Panc1 (cell line): ENCODE data around the gene CEMIP. TPM values are rescaled to one million over a fixed set of nuclear protein-coding genes. Genes with fewer than 3 reads are reported as not detected.
A peak's percentile ranks its signal among the peaks of the same experiment; 100 is the strongest.

Experiments
- ATAC-seq: fragments of 200-7000 bp; cut with Tn5 transposase; 2 replicates; pipeline ENCODE4 v1.9.1; 2020; ENCODE audit warnings: mild to moderate bottlenecking, moderate library complexity
- Bru-seq: library from RNA; stranded (reverse); fragments of 400-500 nt; gene quantifications from one replicate; lab custom pipeline; 2021; lab: Mats Ljungman, UMichigan
- BruChase-seq, 2 experiments: library from RNA; stranded (reverse); fragments of 400-500 nt; gene quantifications; one replicate each; lab custom pipeline; 2021; lab: Mats Ljungman, UMichigan
- BruUV-seq: library from RNA; stranded (reverse); fragments of 400-500 nt; replicated peaks from 2 replicates; lab custom pipeline; 2021; lab: Mats Ljungman, UMichigan
- CTCF ChIA-PET: fragments of 300-600 bp; sonication (Branson Sonifier 250); formaldehyde crosslinking; loops from one replicate; lab custom pipeline; 2022; ENCODE audit warnings: antibody characterized with exemption; lab: Charles Lee
- POLR2A ChIA-PET: fragments of 300-600 bp; sonication (Branson Sonifier 250); formaldehyde crosslinking; loops from one replicate; lab custom pipeline; 2022; ENCODE audit warnings: antibody characterized with exemption; lab: Charles Lee
- DNase-seq: peaks from one replicate; pipeline ENCODE4 v3.0.0-alpha.2; 2010; ENCODE audit warnings: low read depth, low spot score
- H3K27ac ChIP-seq: 2 replicates; pipeline ENCODE4 v1.5.1; 2011; ENCODE audit warnings: mild to moderate bottlenecking, low read length, inconsistent platforms
- H3K27me3 ChIP-seq: fragments of 200-500 bp; sonication (Bioruptor generic); 2 replicates; pipeline ENCODE4 v1.6.0; 2014; ENCODE audit warnings: low read length, inconsistent platforms; ENCODE audit not compliant: control insufficient read depth, insufficient read depth
- H3K36me3 ChIP-seq: fragments of 200-500 bp; sonication (Bioruptor generic); 2 replicates; pipeline ENCODE4 v1.5.1; 2014; ENCODE audit warnings: inconsistent platforms, mild to moderate bottlenecking, low read length, moderate library complexity; ENCODE audit not compliant: control insufficient read depth, insufficient read depth
- H3K4me1 ChIP-seq: 2 replicates; pipeline ENCODE4 v1.5.1; 2011; ENCODE audit warnings: inconsistent platforms, mild to moderate bottlenecking, low read length, moderate library complexity; ENCODE audit not compliant: control insufficient read depth, insufficient read depth
- H3K4me3 ChIP-seq, 2 experiments: 2 replicates each; pipeline ENCODE4 v1.5.1; 2011 to 2012; ENCODE audit warnings: low read depth in 2 of 2, low read length in 2 of 2, mild to moderate bottlenecking in 2 of 2, inconsistent platforms in 1 of 2, moderate library complexity in 1 of 2
- H3K9me3 ChIP-seq: fragments of 200-500 bp; sonication (Bioruptor generic); 2 replicates; pipeline ENCODE4 v1.5.1; 2014; ENCODE audit warnings: low read depth, mild to moderate bottlenecking, inconsistent platforms, low read length, moderate library complexity; ENCODE audit not compliant: control insufficient read depth, insufficient read depth
- POLR2AphosphoS5 ChIP-seq: IDR thresholded peaks from 2 replicates; pipeline ENCODE4 v1.6.1; 2012; ENCODE audit warnings: mild to moderate bottlenecking, low read depth, low read length, moderate library complexity
- SIN3A ChIP-seq: IDR thresholded peaks from 2 replicates; pipeline ENCODE4 v1.6.1; 2012; ENCODE audit warnings: low read depth, mild to moderate bottlenecking, low read length, moderate library complexity, borderline replicate concordance; ENCODE audit not compliant: insufficient read depth
- TCF7L2 ChIP-seq: IDR thresholded peaks from 2 replicates; pipeline ENCODE4 v1.6.1; 2011; ENCODE audit warnings: mild to moderate bottlenecking, low read depth, low read length, inconsistent platforms
- in situ Hi-C: cut with HindIII; loops from 2 replicates; pipeline ENCODE4 v1.10.0; 2016; ENCODE audit warnings: low sequenced_read_pairs, low pct_unique_long_range_greater_than_20kb
- intact Hi-C: fragments of 100-400 bp; cut with micrococcal nuclease; formaldehyde crosslinking; loops from one replicate; pipeline ENCODE4 v1.10.0; 2022; ENCODE audit not compliant: unreplicated experiment
- long read RNA-seq: library from polyadenylated mRNA; unstranded; transcript quantifications from one replicate; pipeline ENCODE4 v2.0.0, GENCODE V29; 2021; ENCODE audit not compliant: unreplicated experiment
- polyA plus RNA-seq: library from polyadenylated mRNA; unstranded; fragments of >200 nt; gene quantifications from one replicate; pipeline ENCODE4 v1.2.1, GENCODE V29; 2012; ENCODE audit warnings: missing spikeins; ENCODE audit not compliant: insufficient read length
- total RNA-seq: library from RNA; stranded (reverse); gene quantifications from one replicate; pipeline ENCODE4 v1.2.1, GENCODE V29; 2021; ENCODE audit not compliant: unreplicated experiment
- TF ChIP-seq, protein P1 (sequence below), 2 experiments: IDR thresholded peaks; 2 replicates each; pipeline ENCODE4 v1.6.1; 2011 to 2012; ENCODE audit warnings: low read depth in 2 of 2, control low read depth in 1 of 2, low read length in 1 of 2, mild to moderate bottlenecking in 1 of 2, moderate library complexity in 1 of 2; ENCODE audit not compliant: insufficient read depth in 1 of 2
- TF ChIP-seq, protein P2 (sequence below): fragments of 450-650 bp; IDR thresholded peaks from 2 replicates; pipeline ENCODE4 v1.5.1; 2017; ENCODE audit warnings: mild to moderate bottlenecking

Gene CEMIP, protein sequence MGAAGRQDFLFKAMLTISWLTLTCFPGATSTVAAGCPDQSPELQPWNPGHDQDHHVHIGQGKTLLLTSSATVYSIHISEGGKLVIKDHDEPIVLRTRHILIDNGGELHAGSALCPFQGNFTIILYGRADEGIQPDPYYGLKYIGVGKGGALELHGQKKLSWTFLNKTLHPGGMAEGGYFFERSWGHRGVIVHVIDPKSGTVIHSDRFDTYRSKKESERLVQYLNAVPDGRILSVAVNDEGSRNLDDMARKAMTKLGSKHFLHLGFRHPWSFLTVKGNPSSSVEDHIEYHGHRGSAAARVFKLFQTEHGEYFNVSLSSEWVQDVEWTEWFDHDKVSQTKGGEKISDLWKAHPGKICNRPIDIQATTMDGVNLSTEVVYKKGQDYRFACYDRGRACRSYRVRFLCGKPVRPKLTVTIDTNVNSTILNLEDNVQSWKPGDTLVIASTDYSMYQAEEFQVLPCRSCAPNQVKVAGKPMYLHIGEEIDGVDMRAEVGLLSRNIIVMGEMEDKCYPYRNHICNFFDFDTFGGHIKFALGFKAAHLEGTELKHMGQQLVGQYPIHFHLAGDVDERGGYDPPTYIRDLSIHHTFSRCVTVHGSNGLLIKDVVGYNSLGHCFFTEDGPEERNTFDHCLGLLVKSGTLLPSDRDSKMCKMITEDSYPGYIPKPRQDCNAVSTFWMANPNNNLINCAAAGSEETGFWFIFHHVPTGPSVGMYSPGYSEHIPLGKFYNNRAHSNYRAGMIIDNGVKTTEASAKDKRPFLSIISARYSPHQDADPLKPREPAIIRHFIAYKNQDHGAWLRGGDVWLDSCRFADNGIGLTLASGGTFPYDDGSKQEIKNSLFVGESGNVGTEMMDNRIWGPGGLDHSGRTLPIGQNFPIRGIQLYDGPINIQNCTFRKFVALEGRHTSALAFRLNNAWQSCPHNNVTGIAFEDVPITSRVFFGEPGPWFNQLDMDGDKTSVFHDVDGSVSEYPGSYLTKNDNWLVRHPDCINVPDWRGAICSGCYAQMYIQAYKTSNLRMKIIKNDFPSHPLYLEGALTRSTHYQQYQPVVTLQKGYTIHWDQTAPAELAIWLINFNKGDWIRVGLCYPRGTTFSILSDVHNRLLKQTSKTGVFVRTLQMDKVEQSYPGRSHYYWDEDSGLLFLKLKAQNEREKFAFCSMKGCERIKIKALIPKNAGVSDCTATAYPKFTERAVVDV (N-terminal part only)
- 0.46 TPM for total RNA-seq
- polyA plus RNA-seq: 0.70 TPM
- Bru-seq, nascent RNA: percentile 22 among the genes with signal in this experiment
- BruChase-seq, experiment 1, labeled RNA remaining after a 2-hour chase: percentile 19 among the genes with signal in this experiment
- BruChase-seq, experiment 2, labeled RNA remaining after a 6-hour chase: percentile 19 among the genes with signal in this experiment
- long read RNA-seq, full-length matches to known transcripts: 1 of 1 reads
- long read RNA-seq, partial matches to known transcripts: 0 of 1 reads
- long read RNA-seq, other reads (novel, unspliced or antisense): 0 of 1 reads

- no peak for DNase-seq
- ChIA-PET POLR2A (no interaction called here), CTCF (interaction anchor here (0.5 to 5.2 kb wide), 12 partner anchors 99 to 453 kb away, joined by 3 to 65 read pairs (median 3); no protein-coding TSS in a partner anchor)
- no peak for TF ChIP-seq SIN3A
- no peak for TF ChIP-seq POLR2AphosphoS5
- TF ChIP-seq, protein P1, sequence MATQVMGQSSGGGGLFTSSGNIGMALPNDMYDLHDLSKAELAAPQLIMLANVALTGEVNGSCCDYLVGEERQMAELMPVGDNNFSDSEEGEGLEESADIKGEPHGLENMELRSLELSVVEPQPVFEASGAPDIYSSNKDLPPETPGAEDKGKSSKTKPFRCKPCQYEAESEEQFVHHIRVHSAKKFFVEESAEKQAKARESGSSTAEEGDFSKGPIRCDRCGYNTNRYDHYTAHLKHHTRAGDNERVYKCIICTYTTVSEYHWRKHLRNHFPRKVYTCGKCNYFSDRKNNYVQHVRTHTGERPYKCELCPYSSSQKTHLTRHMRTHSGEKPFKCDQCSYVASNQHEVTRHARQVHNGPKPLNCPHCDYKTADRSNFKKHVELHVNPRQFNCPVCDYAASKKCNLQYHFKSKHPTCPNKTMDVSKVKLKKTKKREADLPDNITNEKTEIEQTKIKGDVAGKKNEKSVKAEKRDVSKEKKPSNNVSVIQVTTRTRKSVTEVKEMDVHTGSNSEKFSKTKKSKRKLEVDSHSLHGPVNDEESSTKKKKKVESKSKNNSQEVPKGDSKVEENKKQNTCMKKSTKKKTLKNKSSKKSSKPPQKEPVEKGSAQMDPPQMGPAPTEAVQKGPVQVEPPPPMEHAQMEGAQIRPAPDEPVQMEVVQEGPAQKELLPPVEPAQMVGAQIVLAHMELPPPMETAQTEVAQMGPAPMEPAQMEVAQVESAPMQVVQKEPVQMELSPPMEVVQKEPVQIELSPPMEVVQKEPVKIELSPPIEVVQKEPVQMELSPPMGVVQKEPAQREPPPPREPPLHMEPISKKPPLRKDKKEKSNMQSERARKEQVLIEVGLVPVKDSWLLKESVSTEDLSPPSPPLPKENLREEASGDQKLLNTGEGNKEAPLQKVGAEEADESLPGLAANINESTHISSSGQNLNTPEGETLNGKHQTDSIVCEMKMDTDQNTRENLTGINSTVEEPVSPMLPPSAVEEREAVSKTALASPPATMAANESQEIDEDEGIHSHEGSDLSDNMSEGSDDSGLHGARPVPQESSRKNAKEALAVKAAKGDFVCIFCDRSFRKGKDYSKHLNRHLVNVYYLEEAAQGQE (IDR thresholded peaks at IDR 0.05; ENCODE audit: insufficient read depth in 1 of 2, low read depth in 2 of 2, low read length in 1 of 2): peak; percentile 32 to 66
- no peak for TF ChIP-seq TCF7L2
- TF ChIP-seq, protein P2, sequence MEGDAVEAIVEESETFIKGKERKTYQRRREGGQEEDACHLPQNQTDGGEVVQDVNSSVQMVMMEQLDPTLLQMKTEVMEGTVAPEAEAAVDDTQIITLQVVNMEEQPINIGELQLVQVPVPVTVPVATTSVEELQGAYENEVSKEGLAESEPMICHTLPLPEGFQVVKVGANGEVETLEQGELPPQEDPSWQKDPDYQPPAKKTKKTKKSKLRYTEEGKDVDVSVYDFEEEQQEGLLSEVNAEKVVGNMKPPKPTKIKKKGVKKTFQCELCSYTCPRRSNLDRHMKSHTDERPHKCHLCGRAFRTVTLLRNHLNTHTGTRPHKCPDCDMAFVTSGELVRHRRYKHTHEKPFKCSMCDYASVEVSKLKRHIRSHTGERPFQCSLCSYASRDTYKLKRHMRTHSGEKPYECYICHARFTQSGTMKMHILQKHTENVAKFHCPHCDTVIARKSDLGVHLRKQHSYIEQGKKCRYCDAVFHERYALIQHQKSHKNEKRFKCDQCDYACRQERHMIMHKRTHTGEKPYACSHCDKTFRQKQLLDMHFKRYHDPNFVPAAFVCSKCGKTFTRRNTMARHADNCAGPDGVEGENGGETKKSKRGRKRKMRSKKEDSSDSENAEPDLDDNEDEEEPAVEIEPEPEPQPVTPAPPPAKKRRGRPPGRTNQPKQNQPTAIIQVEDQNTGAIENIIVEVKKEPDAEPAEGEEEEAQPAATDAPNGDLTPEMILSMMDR: peak; percentile 97
- in situ Hi-C loops: no loop called here
- Histone ChIP-seq H3K36me3 (no peaks in the 10 kb centered on the region), H3K27ac (no peak within 1 kb of the TSS), H3K27me3 (peaks cover 31% of the 10 kb centered on the region), H3K9me3 (no peaks in the 10 kb centered on the region), H3K4me1 (peaks cover 6% of the 10 kb centered on the region; the same call in 1 of the 2 replicates), H3K4me3 (peak within 1 kb of the TSS; percentile 50 to 57)
- ATAC-seq: peak; percentile 93
- intact Hi-C loops: loop anchor here (1.0 kb wide), 1 partner anchor 324 kb away; no protein-coding TSS in a partner anchor
- BruUV-seq: no TSS peak
These were observed at the start of gene CEMIP for GRCh38 chr15:80778964-80779657. TSS of gene CEMIP (plus strand) at chr15:80779370. CDS start at chr15:80873880, 94,510 bp downstream.
